NCI-H146 treated with DMSO at 0.1 percent for 48 hours (cell line): ENCODE results near the gene DICER1.
"Not testable (repeated sequence)": the region's sequence is repeated elsewhere in the genome, so short reads cannot be mapped to it uniquely, and the experiment has no call there.

Source experiments
- DNase-seq: peaks from one replicate; lab custom pipeline; 2025; ENCODE audit not compliant: unreplicated experiment; lab: John Stamatoyannopoulos, UW

Gene DICER1

DNA sequence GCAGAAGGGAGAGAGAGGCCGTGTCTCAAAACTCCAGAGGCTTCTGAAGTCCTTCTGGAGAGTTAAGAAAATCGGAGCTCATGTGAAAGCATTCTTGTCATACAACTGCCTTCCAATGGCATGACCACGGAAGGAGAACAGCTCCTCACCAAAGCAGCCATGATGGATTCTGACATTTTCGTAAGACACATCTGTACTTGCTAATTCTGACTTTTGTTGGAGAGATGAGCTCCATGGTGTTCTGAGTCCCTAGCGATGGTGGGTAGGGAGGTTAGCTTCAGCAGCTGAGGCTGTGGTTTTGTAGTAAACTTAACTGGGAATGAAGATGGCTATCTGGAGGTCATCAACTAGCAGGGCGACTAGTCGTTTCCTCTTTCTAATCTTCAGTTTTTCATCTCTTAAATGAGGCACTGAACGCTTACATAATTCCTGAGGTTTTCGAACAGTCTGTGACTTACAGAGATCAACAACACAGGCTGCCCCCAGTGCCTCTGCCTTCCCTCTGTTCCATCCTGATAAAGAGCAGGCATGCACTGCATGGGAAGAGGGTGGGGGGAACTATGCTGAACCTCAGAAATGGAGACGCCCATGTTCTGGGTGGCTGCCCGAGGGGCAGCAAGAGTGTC is 28.6 kb upstream of the DICER1 start:
- no peak for DNase-seq

DNA sequence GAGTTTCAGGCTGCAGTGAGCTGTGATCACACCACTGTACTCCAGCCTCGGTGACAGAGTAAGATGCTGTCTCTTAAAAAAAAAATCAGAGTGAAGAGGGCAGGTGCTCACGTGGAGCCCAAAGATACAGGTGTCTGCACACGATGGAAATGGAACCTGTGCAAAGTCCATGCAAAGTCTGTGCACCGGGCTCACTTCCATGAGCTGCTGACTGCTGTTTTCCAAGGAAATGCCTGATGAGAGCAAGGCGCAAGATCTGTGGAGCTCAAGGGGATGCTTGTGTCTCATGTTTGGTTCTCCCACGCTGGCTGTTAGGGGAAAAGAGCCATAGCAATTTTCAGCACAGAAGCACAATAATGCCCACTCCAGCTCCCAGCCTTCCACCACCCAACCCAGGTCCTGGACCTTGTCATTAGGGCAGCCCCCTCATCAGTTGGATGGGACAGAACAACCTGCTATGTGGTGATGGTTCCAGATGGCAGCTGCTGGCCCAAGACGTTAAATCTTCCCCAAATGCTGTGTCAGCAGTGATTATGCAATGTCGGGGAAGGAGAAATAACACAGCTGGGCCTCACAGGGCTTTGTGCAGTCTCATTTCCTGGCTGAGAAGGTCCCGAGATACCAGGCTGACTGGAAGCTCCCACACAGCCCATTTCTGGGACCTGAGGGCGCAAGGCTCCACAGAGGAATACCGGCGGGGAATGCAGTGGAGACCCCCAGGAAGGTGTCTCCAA is 27.9 kb upstream of the DICER1 start:
- DNase-seq: no peak

DNA sequence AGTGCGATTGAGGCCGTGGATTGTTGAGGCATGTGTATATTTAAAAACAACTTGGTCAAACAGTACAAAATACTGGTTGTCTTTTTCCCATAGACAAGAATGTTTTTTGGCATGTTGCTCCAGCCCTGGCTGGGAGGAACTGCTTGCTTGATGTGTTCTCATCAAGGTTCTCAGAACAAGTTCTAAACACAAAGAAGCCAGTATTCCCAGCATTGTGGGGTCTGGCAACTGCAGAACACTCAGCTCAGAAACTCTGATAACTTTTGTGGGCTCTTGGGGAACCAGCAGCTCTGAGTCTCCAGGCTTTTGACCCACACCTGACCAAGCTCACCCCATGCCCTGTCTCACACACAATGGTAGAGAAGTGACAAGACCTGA is 27.1 kb upstream of the DICER1 start:
- DNase-seq: no peak

DNA sequence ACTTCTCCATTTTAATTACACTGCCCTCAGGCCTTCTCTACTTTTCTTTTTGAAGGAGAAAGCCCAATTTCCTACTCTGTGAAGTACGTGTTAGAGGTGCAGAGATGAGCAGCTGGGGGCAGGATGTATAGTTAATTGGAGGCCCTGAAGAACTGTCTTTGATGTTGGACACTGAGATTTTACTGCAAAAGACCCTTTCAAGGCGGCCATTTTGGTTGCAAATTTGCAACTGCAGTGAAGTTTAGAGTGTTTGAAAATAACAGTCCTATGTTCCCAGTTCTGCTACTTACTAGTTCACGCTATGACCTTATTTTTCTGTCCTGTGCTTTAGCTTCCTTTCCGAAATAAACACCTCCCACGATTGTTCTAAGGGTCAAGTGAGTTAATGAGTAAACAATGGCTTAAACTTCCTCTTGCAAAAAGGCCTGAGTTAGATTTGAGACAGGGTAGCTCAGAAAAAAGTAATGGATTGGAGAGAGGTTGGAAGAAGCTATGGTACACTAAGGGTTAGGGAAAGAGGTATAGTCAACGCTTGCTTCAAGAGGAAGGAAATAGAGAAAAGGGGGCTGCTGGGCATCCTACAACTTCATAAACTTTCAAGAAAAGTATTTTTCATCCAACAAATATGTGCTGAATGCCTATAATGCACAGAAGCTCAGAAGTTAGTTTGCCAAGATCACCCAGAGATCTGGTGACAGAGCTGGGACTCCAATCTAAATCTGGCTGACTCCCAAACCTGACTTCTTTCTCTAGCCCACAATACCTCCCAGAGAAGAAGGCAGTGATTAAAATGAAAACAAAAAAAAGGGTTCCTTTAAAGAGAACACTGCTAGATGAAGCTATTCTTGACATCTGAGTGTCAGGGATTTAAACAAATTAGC is 26.4 kb upstream of the DICER1 start:
- DNase-seq: no peak

DNA sequence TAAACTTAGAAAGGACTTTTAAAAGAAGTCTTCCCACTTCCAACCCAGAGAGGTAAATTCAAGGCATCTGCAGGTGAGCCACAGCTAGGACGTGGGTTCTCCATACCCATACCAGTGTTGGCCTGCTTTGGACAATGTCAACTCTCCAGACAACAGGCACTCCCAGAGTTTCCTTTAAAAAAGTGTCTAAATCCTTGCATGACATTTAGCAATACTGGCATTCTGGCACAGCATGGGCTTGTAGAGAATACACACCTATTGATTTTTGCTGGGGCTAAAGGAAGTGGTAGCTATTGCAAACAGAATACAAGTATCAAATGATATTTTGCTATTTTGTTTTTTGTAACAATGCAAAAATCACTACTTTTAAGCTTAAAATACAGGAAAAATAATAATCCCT is 25.8 kb upstream of the DICER1 start:
- DNase-seq: no peak

DNA sequence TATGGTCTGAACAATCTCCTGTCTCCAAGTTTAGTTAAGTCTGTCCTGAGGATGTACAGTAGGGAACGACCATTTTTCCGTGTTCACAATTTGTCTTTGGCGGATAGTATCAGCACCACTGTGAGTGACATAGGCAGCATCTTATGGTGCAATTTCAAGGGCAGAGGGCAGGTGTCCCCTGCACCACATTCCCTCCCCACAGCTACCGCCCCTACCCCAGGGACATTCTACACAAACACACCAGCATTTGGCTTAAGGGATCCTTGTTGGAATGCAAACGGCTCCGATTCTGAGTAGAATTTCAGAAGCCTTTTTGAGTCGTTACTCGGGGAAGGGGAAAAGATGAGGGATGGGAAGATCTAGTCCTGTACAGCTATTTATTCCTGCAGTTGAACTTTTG is 25.1 kb upstream of the DICER1 start:
- no peak for DNase-seq

DNA sequence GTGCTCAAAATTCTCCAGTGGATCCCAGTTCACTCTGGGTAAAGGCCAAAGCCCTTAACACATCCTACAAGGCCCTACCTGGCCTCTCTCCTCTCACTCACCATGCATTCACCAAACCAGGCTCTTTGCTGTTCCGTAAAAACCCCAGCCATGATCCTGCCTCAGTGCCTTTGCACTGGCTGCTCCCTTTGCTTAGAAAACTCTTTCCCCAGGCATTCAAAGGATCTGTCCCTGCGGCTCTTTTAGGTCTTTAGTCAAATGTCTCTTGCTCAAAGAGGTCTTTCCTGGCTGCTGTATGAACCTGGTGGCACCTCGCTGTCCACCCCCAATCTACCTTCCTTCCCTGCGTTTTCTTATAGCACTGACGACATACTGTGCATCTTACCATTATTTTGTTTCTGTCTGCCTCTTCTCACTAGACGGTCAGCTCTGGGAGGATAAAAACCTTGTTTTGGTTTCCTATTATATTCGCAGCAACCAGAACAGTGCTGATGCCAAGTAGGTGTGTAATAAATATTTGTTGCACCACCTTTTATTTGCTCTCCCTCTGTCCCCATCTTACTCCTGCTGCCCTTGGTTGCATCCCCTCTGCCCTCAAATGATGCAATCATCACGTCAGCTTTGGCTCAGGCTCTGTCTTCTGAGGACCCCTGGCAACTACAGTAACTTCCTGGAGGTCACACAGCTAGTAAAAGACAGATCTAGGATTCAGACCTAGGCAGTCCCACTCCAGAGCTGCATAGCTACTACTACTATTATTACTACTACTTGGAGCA is 23.8 kb upstream of the DICER1 start:
- DNase-seq: no peak

DNA sequence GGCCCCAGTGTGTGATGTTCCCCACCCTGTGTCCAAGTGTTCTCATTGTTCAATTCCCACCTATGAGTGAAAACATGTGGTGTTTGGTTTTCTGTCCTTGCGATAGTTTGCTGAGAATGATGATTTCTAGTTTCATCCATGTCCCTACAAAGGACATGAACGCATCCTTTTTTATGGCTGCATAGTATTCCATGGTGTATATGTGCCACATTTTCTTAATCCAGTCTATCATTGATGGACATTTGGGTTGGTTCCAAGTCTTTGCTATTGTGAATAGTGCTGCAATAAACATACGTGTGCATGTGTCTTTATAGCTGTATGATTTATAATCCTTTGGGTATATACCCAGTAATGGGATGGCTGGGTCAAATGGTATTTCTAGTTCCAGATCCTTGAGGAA is 18.3 kb upstream of the DICER1 start:
- DNase-seq: not testable (repeated sequence)

DNA sequence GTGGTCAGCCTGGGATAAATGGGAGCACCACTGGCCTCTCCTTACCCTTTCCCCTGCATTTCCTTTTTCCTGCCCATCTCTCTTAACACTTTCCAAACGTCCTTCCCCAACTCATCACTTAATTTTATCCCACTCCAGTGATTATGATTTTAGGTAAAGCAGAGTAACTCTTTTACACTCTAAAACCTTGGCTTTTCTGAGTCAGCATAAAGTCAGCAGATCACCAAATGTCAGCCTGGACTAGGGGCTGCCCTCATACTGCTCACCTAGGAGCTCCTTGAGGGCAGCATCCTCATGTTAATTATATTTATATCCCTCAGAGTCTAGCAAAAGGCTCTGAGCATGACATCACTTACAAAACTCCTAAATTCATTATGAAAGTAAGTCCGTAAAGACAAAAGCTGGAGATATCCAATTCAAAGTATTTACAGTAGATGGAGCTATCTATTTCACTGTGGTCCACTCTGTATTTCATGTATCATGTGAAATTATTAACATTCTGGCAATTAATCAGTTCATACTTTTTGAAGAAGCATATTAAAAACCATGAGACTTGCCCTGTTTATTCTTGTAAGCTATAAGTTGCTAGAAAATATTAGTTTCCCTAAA is 17.0 kb upstream of the DICER1 start:
- no peak for DNase-seq

DNA sequence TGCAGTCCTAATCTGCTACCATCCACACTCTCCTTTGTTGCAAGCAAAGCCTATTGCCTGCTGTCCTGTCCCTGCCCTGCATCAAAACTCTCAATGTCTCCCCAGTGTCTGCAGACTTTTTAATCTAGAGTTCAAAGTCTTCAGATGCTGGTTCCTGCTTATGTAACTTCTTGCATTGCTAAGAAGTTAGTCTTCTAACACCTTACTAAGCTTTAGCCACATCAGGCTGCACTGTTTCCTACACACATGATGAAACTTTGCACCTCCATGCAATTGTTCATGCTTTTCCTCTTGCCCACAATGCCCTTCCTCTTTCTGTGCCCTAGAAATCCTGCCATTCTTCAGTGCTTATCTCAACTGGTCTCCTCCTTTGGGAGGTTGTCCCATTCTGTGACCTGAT is 16.2 kb upstream of the DICER1 start:
- no peak for DNase-seq

DNA sequence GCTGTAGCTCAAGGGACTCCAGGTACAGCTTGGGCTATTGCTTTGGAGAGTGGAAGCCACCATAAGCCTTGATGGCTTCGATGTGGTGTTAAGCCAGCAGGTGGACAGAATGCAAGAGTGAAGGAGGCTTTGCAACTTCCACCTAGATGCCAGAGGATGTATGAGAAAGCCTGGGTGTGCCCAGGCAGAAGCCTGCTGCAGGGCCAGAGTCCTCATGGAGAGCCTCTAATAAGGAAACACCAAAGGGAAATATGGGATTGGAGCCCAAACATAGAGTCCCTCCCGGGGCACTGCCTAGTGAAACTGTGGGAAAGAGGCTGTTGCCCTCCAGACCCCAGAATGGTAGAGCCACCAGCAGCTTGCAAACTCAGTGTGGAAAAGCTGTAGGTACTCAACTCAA is 9.8 kb upstream of the DICER1 start:
- DNase-seq: no peak

DNA sequence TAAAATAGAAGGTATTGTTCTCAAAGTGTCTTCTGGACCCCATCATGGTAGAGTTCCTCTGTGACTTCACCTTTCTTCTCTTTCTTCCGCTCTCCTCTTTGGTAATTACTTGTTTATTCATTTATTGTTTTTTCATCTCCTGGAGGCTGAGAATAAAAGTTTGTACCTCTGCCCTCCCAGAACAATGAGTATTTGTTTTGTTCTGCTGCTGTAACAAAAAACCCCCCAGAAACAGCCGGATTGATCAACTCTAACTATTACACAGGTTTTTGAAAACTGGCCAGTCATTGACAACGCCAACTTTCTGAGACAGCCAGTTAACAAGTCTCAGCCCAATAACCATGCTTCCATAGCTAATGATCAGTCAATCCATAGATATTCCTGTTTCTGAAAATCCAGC is 8.2 kb upstream of the DICER1 start:
- no peak for DNase-seq

DNA sequence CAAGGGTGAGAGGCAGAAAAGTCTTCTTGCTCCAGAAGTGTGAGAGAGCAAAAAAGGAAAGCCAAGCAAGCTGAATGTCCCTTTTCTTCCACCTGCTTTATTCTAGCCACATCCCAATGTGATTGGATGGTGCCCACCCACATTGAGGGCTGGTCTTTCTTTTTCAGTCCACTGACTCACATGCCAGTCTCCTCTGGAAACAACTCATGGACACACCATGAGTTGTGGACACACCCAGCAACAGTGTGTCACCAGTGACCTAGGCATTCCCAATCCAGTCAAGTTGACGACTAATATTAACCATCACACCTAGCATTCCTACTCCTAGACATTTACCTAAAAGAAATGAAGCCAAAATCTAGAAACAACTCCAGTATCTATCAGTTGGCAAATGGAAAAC is 7.2 kb upstream of the DICER1 start:
- no peak for DNase-seq

DNA sequence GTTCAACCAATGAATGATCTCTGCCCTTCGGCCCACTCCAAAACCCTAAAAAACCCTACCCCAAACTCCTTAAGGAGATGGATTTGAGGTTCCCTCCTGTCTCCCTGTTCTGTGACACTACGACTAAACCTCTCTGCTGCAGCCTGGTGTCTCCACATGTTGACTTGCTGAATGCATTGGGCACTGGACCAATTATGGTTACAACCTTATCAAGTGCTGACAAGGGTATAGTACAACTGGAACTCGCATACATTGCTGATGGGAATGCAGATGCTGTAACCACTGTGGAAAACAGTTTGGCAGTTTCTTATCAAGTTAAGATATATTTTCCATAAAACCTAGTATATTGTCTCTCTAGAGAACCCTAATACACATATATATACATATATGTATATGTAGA is 6.3 kb upstream of the DICER1 start:
- DNase-seq: no peak

DNA sequence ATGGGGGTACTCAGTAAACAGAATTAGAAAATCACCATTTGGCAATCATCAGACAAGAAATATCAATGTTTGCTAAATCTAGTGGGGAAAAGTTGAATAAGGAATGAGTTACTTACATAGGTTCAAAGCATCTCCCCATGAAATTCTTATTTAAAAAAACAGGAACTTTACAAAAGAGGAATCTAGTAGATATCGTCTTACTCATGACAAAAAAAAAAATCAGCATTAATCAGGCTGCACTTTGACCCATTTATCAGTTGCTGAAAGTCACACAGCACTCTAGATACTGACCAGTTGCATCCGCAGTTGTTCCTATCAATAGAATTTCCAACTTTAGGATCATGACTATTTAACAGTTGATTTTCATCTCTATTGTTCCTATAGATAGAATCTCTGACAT is 5.8 kb upstream of the DICER1 start:
- no peak for DNase-seq

DNA sequence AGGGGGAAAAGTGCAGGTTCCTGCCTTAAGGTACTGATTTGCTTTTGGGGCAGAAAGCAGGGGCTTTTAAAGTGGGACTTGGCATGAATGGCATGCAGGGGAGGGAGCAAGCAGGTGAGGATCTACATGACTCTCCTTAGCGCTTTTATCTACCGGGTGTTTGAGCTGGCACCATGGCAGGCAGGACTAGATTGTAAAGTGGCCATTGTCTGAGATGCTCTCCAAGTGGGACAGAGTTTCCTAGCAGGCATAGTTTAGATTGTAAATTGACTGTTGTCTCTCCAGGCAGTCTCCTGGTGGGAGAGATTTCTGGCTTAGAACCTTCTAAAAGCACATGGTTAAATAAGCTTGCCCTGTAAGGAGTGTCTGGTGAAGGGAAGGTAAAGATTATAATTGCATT is 5.3 kb upstream of the DICER1 start:
- no peak for DNase-seq

DNA sequence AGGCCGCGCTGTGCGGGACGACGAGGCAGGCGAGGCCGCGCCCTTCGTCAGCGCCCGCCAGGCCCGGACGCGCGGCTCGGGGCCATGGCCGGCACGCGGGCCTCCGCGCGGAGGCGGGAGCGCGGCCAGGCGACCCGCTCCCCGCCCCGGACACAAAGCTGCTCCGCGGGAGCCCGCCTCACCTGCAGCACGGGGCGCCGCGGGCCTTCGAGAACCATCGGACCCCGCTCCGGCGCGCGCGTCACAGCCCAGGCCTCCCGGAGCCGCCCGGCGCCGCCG is 342 bp downstream of the DICER1 start:
- no peak for DNase-seq

DNA sequence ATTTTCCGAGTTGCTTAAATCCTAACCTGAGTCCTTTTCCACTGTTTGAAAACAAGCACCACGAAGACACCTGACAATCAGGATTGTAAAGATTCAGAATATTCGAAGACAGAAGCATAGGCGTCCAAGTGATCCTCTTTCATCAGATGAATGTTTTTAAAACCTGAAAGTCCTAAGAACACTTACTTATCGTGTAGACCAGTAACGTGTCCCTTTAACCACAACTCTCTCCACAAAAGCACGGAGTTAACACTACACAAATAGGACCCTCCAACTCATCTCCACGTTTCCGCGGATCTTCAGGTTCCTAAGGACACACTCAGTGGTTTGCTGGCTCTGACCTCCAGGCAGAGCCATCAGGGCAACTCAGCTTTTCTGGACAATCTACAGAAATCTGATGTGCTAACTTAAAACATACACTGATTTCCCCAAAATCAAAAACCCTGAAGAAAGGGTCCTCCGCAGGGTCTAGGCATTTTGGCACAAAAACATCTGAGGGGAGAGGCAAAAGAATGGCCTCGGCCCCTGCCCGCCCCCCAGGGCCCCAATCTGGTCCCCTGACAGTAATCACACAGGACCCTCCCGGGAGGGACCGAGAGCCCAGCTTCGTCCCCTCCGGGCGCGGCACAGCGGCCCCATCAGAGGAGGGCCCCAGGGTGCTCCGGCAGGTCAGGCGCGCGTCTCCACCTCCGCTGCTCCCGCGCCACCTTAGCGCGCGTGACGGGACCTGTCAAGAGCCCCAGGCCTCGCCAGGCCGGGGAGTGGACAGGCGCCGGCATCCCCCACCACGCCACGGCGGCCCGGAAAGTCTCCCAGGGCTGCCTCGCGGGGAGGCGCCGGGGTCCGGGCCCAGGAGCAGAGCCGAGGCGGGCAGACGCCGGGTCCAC is 925 bp downstream of the DICER1 start:
- no peak for DNase-seq

DNA sequence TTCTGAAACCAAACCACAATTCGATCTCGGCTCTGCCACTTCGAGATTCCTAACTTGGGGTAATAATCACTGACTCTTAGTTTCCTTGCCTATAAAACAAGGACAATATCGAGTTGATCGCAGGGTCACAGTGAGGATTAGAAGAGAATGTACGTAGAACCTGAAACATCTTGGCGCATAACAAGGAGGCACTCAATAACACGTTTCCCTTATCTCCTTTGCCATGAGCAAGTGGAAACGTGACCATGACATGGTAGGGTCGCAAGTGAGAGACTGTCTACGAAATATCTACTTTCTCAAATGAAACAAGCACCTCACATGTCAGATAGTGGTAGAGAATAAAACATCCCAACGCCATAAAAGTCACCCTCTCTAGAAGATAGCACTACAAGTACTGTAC is 2.3 kb downstream of the DICER1 start:
- DNase-seq: no peak

DNA sequence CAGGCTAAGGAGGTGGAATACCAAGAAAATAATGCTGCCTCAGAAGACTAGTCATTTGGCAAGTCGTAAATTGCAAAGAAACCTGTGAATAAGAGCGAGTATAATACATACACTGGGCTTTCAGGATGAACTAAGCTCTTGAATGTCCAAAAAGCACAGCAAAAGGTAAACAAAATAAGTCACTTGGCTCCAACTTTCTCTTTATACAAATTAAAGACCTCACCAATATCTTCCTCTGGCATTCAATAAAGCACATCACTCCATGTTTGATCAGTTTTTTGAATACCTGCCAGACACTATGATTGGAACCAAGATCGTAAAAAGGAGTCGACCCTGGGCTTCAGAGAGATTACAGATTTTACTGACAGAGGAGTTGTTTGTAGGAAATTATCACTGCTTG is 3.5 kb downstream of the DICER1 start:
- DNase-seq: no peak
